Common myeloid progenitor, CD34-positive (primary cell): ENCODE data around the gene VPS35.

Source experiments
- CTCF ChIA-PET: fragments of 350-600 bp; sonication (Branson Sonifier 250); formaldehyde crosslinking; loops from one replicate; lab custom pipeline; 2021; ENCODE audit warnings: antibody characterized with exemption; lab: Charles Lee
- POLR2A ChIA-PET: fragments of 350-600 bp; sonication (Branson Sonifier 250); formaldehyde crosslinking; loops from one replicate; lab custom pipeline; 2021; ENCODE audit warnings: antibody characterized with exemption; lab: Charles Lee
- DNase-seq, 3 donors: peaks; one replicate each; pipeline versions ENCODE4 v3.0.0 to v3.0.0-alpha.2; 2013
- H3K27ac ChIP-seq, 2 experiments: 1 replicate in 1 of 2; 2 replicates in 1 of 2; pipeline ENCODE4 v1.7.0; 2013; ENCODE audit warnings: inconsistent platforms in 2 of 2, low read length in 2 of 2, mild to moderate bottlenecking in 2 of 2, low read depth in 1 of 2, moderate library complexity in 1 of 2; ENCODE audit not compliant: severe bottlenecking in 2 of 2, insufficient read depth in 1 of 2, poor library complexity in 1 of 2
- H3K27me3 ChIP-seq, 5 experiments: replicated peaks in 2 of 5; 1 replicate in 3 of 5; 2 replicates in 2 of 5; pipeline versions ENCODE4 v1.6.1 to v1.7.0; 2013; ENCODE audit warnings: low read length in 4 of 5, mild to moderate bottlenecking in 2 of 5, moderate library complexity in 2 of 5, inconsistent platforms in 1 of 5; ENCODE audit not compliant: insufficient read depth in 5 of 5, control insufficient read depth in 4 of 5
- H3K36me3 ChIP-seq, 4 experiments: 1 replicate in 2 of 4; 2 replicates in 2 of 4; pipeline versions ENCODE4 v1.6.1 to v1.7.0; 2013; ENCODE audit warnings: low read length in 3 of 4, control low read depth in 1 of 4, mild to moderate bottlenecking in 1 of 4; ENCODE audit not compliant: control insufficient read depth in 4 of 4, insufficient read depth in 4 of 4
- H3K4me1 ChIP-seq, 4 experiments: 1 replicate in 3 of 4; 2 replicates in 1 of 4; pipeline versions ENCODE4 v1.6.1 to v1.7.1; 2013; ENCODE audit warnings: low read length in 3 of 4, mild to moderate bottlenecking in 3 of 4, control low read depth in 1 of 4, inconsistent platforms in 1 of 4, moderate library complexity in 1 of 4; ENCODE audit not compliant: control insufficient read depth in 4 of 4, insufficient read depth in 4 of 4; ENCODE audit errors: control extremely low read depth in 1 of 4
- H3K4me3 ChIP-seq, 7 experiments: 1 replicate in 4 of 7; 2 replicates in 3 of 7; pipeline versions ENCODE4 v1.5.1 to v1.7.0; 2013; ENCODE audit warnings: mild to moderate bottlenecking in 7 of 7, low read length in 6 of 7, moderate library complexity in 6 of 7, inconsistent platforms in 2 of 7, low read depth in 2 of 7, control low read depth in 1 of 7; ENCODE audit not compliant: insufficient read depth in 4 of 7, control insufficient read depth in 1 of 7; ENCODE audit errors: extremely low read depth in 1 of 7
- H3K9me3 ChIP-seq, 5 experiments: 1 replicate in 4 of 5; 2 replicates in 1 of 5; pipeline versions ENCODE4 v1.6.1 to v1.7.1; 2013; ENCODE audit warnings: low read length in 4 of 5, mild to moderate bottlenecking in 2 of 5, inconsistent platforms in 1 of 5, low read depth in 1 of 5, moderate library complexity in 1 of 5; ENCODE audit not compliant: control insufficient read depth in 4 of 5, insufficient read depth in 2 of 5; ENCODE audit errors: control extremely low read depth in 1 of 5
- WGBS: methylation state at CpG from one replicate; pipeline ENCODE4 v1.1.5; 2013; ENCODE audit not compliant: insufficient coverage; 5-methylcytosine and 5-hydroxymethylcytosine counted together

VPS35 gene

DNA sequence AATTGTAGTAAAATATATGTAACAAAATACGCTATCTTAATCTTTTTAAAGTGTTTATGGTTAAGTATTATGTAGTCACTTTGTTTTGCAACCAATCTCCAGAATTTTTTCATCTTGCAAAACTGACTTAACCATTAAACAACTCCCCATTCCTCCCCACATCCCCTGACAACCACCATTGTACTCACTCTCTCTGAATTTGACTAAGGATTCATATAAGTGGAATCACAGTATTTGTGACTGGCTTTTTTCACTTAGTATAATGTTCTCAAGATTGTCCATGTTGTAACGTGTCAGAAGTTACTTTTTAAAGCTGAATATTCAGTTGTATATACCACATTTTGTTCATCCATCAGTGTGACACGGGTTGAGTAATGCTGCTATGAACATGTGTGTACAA is 11.1 kb upstream of the VPS35 start:
- Histone ChIP-seq H3K36me3 (peaks cover 7 to 41% (median 15%) of the 10 kb centered on the region in 4 experiments), H3K9me3 (no peaks in the 10 kb centered on the region), H3K4me3 (no peak overlapping the region), H3K4me1 (no peaks in the 10 kb centered on the region), H3K27ac (no peak overlapping the region), H3K27me3 (no peaks in the 10 kb centered on the region)
- DNase-seq, result no peak
- WGBS, result 100% methylated on average over 1 of the region's 3 CpGs
- ChIA-PET CTCF (interaction anchor here (1.1 to 1.3 kb wide), 3 partner anchors 9 to 27 kb away, joined by 3 read pairs; no protein-coding TSS in a partner anchor), POLR2A (no interaction called here)

DNA sequence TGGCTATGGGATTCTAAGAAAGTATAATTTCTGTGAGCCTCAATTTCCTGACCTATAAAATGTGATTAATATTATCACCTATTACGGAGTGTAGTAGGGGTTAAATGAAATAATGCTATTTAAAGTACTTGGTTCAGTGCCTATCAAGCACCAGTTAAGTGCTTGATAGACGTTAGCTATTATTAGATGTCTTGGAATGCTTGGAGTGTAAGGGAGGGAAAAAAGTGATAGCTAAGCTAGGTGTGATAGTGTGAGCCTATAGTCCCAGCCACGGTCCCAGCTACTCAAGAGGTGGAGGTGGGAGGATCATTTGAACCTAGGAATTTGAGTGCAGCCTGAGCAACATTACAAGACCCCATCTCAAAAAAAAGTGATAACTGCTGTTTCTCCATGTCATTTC is 8.0 kb upstream of the VPS35 start:
- Histone ChIP-seq H3K9me3 (no peaks in the 10 kb centered on the region), H3K4me3 (no peak overlapping the region), H3K4me1 (peaks cover 0 to 4% (median under 1%) of the 10 kb centered on the region in 4 experiments), H3K27me3 (no peaks in the 10 kb centered on the region), H3K27ac (no peak overlapping the region), H3K36me3 (peaks cover 9 to 59% (median 16%) of the 10 kb centered on the region in 4 experiments)
- 100% methylated on average over 3 of the region's 3 CpGs for WGBS
- ChIA-PET POLR2A (no interaction called here), CTCF (interaction anchor here (0.8 to 1.0 kb wide), 2 partner anchors 10 to 88 kb away, joined by 3 read pairs; no protein-coding TSS in a partner anchor)
- DNase-seq, result no peak

DNA sequence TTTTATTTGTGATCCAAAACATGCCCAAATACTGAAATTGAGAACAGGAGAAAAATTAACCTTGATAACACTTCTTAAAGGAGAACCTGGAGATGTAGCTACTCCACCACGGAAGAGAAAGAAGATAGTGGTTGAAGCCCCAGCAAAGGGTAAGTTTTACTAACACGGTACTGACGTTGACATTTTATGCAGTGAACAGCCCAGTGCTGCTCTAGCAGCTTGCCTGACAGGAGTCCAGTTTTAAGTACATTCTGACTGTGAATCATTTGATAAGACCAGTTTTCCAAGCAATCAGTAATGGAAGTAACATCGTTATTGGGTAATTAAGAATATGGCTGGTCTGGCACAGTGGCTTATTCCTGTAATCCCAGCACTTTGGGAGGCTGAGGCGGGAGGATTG is 7.0 kb upstream of the VPS35 start:
- 100% methylated on average over 4 of the region's 5 CpGs for WGBS
- ChIA-PET POLR2A (no interaction called here), CTCF (interaction anchor here (0.8 to 1.3 kb wide), 4 partner anchors 9 to 89 kb away, joined by 3 to 5 read pairs (median 4); no protein-coding TSS in a partner anchor)
- Histone ChIP-seq H3K9me3 (no peaks in the 10 kb centered on the region), H3K27ac (no peak overlapping the region), H3K27me3 (no peaks in the 10 kb centered on the region), H3K36me3 (peaks cover 9 to 66% (median 16%) of the 10 kb centered on the region in 4 experiments), H3K4me1 (peaks cover 7 to 13% (median 9%) of the 10 kb centered on the region in 4 experiments), H3K4me3 (no peak overlapping the region)
- DNase-seq, result no peak

DNA sequence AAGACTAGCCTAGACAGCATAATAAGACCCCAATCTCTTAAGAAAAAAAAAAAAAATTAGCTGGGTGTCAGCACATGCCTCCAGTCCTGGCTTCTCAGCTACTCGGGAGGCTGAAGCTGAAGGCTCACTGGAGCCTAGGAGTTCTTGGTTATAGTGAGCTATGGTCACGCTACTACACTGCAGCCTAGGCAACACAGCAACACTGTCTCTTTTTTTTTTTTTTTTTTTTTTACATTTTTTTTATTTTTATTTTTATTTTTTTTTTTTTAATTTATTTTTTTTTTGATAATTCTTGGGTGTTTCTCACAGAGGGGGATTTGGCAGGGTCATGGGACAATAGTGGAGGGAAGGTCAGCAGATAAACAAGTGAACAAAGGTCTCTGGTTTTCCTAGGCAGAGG is 4.6 kb upstream of the VPS35 start:
- H3K36me3 ChIP-seq, result peaks cover 9 to 60% (median 15%) of the 10 kb centered on the region in 4 experiments
- H3K27ac ChIP-seq, result no peak overlapping the region
- CTCF ChIA-PET, result interaction anchor here (1.6 to 4.4 kb wide), 2 partner anchors 20 to 108 kb away, joined by 6 to 24 read pairs; no protein-coding TSS in a partner anchor

DNA sequence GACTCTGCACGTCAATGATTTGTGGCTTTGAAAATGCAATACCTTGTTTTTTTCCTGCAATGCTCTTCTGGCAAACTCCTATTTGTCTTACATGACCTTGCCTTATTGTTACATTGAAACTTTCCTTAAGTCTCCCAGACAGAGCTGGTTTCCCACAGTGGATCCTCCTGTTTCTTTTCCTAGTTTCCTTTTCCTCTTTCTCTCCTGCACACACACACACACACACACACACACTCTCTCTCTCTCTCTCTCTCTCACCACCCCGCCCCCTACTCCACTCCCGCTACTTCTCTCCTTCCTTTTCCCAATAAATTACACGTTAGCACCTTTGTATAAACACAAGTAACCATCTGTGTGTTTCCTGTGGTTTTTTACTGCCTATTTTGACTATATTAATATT is 2.7 kb upstream of the VPS35 start:
- H3K36me3 ChIP-seq, result peaks cover 9 to 43% (median 13%) of the 10 kb centered on the region in 4 experiments
- H3K4me3 ChIP-seq, result peak overlapping the region in 1 of 7 experiments; percentile 94
- H3K27me3 ChIP-seq, result no peaks in the 10 kb centered on the region
- 69% methylated on average over 1 of the region's 4 CpGs for WGBS
- no peaks in the 10 kb centered on the region for H3K9me3 ChIP-seq
- ChIA-PET CTCF (interaction anchor here (0.6 to 4.4 kb wide), 10 partner anchors 8 to 1931 kb away, joined by 3 to 24 read pairs (median 5); no protein-coding TSS in a partner anchor), POLR2A (interaction anchor here (0.6 kb wide), 1 partner anchor 198 kb away, joined by 4 read pairs; no protein-coding TSS in a partner anchor)
- peaks cover 18 to 38% (median 32%) of the 10 kb centered on the region in 4 experiments for H3K4me1 ChIP-seq
- no peak for DNase-seq
- no peak overlapping the region for H3K27ac ChIP-seq

More for the DNA sequence above, 4.6 kb upstream of the VPS35 start:
- Histone ChIP-seq H3K27me3 (no peaks in the 10 kb centered on the region), H3K4me1 (peaks cover 15 to 25% (median 17%) of the 10 kb centered on the region in 4 experiments), H3K4me3 (no peak overlapping the region), H3K9me3 (no peaks in the 10 kb centered on the region)
- POLR2A ChIA-PET, result no interaction called here
- no peak for DNase-seq
- WGBS, result no CpG with 5 or more reads among the region's 2 CpGs

- Histone ChIP-seq H3K9me3 (no peaks in the 10 kb centered on the region), H3K4me3 (peak overlapping the region; percentile 86 to 99 (median 94)), H3K27me3 (no peaks in the 10 kb centered on the region), H3K27ac (peak overlapping the region; percentile 42 to 97), H3K4me1 (peaks cover 18 to 42% (median 35%) of the 10 kb centered on the region in 4 experiments), H3K36me3 (peaks cover 2 to 31% (median 4%) of the 10 kb centered on the region in 4 experiments)
- no peak for DNase-seq
- ChIA-PET CTCF (interaction anchor here (0.7 to 4.4 kb wide), 12 partner anchors 8 to 218 kb away, joined by 3 to 24 read pairs (median 4); no protein-coding TSS in a partner anchor), POLR2A (interaction anchor here (1.4 kb wide), 1 partner anchor 100 kb away, joined by 3 read pairs; no protein-coding TSS in a partner anchor)
- 33% methylated on average over 19 of the region's 21 CpGs for WGBS
Measured at GRCh38 chr16:46690281-46691178, 1.6 kb upstream of the VPS35 start.
